Suppressor macrophage treated with lipopolysaccharide for 1 hour (primary cell): ENCODE data around the gene SMIM38.

ENCODE experiments used
- DNase-seq, 3 donors: peaks; one replicate each; pipeline ENCODE4 v3.0.0-alpha.2; 2020 to 2022

The SMIM38 gene

GRCh38 chr11:69186316-69187260 lies 30.9 kb downstream of the SMIM38 start:
- no peak for DNase-seq

DNA sequence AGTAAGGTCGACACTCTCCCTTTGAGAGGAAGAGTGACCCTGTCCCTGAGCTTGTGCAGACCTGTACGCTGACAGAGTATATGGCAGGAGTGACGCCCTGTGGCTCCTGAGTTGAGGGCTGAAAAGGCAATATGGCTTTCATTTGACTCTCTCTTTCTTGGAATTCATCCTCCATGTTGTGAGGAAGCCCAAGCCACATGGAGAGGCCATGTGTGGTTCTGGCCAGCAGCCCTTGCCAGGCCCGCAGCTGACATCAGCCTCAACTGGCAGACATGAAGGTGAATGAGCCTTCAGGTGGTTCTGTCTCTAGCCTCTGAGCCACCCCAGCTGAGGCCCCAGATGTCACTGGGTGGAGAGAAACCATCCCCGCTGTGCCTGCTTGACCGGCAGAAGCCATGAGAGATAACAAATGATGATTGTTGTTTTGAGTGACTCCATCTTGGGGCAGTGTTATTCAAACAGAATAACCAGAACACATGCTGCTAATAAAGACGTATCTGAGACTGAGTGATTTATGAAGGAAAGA lies 31.9 kb downstream of the SMIM38 start:
- no peak for DNase-seq

GRCh38 chr11:69189059-69189458 lies 33.3 kb downstream of the SMIM38 start:
- no peak for DNase-seq

DNA sequence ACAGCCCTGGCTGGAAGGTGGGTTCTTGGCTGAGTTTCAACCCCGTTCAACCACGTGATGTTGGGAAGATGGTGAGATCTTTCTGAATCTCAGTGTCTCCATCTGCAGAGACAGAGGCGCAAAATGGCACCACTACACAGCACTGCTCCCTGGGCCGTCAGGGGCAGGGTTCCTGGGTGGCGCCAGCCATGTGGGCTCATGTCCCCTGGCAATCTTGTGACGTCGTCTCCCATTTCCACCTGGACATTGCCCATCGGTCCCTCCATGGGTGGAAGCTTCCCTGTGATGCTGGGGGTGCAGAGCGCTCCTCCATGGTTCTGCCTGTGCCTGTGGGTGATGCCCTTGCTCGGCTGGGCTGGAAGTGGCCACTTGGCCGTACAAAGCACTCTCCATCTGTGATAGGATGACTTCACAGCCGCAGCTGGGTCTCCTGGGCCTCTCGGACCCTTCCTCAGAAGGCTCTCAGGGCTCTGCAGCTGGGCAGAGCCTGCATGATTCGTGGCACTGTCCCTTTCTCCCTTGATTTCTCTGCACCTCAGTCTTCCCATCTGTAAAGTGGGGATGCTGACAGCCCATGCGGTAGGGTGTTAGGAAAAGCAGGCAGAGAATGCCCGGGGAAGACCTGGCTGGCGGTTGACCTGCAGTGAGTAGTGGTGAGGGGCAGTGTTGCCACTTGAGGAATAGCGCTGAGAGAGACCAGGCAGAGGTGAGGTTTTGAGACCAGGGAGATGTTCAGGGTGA lies 35.2 kb downstream of the SMIM38 start:
- no peak for DNase-seq

GRCh38 chr11:69192301-69192721 lies 36.6 kb downstream of the SMIM38 start:
- no peak for DNase-seq

GRCh38 chr11:69193151-69193550 lies 37.4 kb downstream of the SMIM38 start:
- no peak for DNase-seq

- DNase-seq = no peak
These were observed 37.9 kb downstream of the SMIM38 start for GRCh38 chr11:69193629-69194028.

GRCh38 chr11:69194396-69194795 lies 38.7 kb downstream of the SMIM38 start:
- DNase-seq = no peak

- no peak for DNase-seq
These were observed 39.2 kb downstream of the SMIM38 start for GRCh38 chr11:69194956-69195355.

GRCh38 chr11:69195824-69196782 lies 40.4 kb downstream of the SMIM38 start:
- no peak for DNase-seq

DNA sequence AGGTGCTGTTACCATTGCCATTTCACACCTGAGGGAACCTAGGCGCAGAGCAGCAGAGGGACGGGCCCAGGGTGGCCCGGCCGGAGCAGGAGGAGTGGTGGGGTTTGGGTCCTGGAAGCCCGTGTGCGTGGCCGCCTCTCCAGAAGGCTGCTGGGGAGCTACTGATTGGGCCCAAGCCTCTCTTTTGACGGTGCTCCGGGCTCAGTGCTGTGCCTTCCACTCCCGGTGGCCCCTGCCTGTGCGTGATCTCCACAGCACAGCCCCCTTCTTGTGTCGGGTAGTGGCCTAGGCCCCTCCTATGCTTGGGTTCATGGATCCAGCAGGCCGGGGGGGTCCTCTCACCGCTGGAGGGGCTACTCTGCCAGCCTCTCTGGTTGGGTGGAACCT lies 41.0 kb downstream of the SMIM38 start:
- no peak for DNase-seq

GRCh38 chr11:69198891-69199582 lies 43.3 kb downstream of the SMIM38 start:
- peak in 1 of 3 donors; percentile 39 for DNase-seq

- no peak for DNase-seq
These were observed 44.0 kb downstream of the SMIM38 start for GRCh38 chr11:69199583-69200315.

- no peak for DNase-seq
These were observed 44.8 kb downstream of the SMIM38 start for GRCh38 chr11:69200331-69201065.

DNA sequence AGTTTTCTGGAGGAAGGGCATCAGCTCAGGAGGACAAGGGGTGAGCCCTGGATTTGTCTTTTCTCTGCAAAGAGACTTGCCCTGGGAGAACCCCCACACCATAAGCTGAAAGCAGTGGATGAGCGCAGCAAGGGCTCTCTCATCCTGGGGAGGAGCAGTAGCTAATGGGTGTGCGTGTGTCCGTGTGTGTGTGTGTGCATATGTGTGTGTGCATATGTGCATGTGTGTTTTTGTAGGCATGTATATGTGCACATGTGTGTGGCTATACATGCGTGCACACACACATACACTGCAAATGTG lies 45.3 kb downstream of the SMIM38 start:
- no peak for DNase-seq

DNA sequence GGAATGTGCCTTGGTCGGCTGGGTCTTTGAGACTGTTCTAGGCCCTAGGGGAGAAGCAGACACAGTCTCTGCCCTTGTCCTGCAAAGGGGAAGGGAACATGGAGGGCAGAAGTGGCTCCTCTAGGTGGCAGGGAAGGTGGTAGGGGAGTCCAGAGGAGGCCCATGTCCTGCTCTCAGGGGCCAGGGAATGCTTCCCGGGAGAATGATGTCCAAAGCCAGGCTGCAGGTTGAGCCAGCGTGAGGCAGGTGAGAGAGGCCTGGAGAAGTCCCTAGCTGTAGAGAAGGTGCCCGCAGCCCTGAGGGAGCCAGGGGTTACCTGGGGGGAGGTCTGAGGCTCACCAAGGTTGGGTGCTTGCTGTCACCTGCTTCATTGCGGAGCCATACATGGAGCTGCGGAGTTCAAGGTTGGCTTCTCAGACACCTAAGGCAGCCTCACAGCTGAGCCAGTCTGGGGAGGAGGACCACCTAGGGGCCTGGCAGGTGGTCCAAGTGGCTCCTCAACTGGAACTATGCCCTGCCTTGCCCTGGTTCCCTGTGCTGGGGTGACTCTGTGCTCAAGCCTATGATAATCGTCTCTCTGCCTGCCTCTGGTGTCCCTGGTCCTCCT lies 46.1 kb downstream of the SMIM38 start:
- DNase-seq = no peak

- no peak for DNase-seq
These were observed 46.9 kb downstream of the SMIM38 start for GRCh38 chr11:69202511-69203221.

- no peak for DNase-seq
These were observed 47.6 kb downstream of the SMIM38 start for GRCh38 chr11:69203381-69203780.

- no peak for DNase-seq
These were observed 48.1 kb downstream of the SMIM38 start for GRCh38 chr11:69203901-69204245.
